Kidney epithelial cell (primary cell): ENCODE measurements around the gene ZNF407. TPM values are rescaled to one million over a fixed set of nuclear protein-coding genes. Genes with fewer than 3 reads are reported as not detected.
"Not testable (repeated sequence)": the region's sequence is repeated elsewhere in the genome, so short reads cannot be mapped to it uniquely, and the experiment has no call there.

ENCODE experiments used
- DNase-seq: peaks from one replicate; pipeline ENCODE4 v3.0.0-alpha.2; 2010; ENCODE audit warnings: low read depth
- H3K27me3 ChIP-seq: 2 replicates; pipeline ENCODE4 v1.6.0; 2011; ENCODE audit warnings: low read length; ENCODE audit not compliant: control insufficient read depth, insufficient read depth
- H3K36me3 ChIP-seq: 2 replicates; pipeline ENCODE4 v1.5.1; 2011; ENCODE audit warnings: low read length; ENCODE audit not compliant: control insufficient read depth, insufficient read depth
- H3K4me3 ChIP-seq: 2 replicates; pipeline ENCODE4 v1.5.1; 2011; ENCODE audit warnings: low read depth, mild to moderate bottlenecking, control low read depth, low read length
- total RNA-seq: library from RNA; depleted of rRNA; stranded (reverse); fragments of >200 nt; gene quantifications from 2 replicates; pipeline ENCODE4 v1.2.3, GENCODE V29; 2015
- TF ChIP-seq, protein P1 (sequence below): IDR thresholded peaks from 2 replicates; pipeline ENCODE4 v1.5.1; 2011; ENCODE audit warnings: mild to moderate bottlenecking, moderate library complexity, low read length, control low read depth, inconsistent platforms; ENCODE audit not compliant: insufficient read depth, poor library complexity, severe bottlenecking

ZNF407 gene
- total RNA-seq, 1 donor from 2014 or later, result 8.2 TPM

DNA sequence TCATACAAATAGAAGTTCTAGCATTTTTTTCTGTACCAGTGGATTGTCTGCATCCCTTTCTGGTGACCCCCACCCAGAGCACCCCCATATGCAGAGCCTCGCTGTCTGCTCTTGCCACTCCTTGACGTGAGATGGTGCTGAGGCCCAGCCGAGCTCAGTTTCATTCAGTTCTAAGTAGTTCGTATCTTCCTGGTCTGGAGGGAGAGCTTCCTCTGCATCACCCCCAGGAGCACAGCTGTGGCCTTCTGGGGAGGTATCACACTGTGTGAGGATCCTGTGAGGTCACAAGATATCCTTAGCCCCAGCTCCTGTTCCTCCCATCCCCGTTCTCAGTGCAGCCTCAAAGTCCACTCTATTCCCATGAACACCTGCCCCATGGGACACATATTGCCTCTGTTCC lies 478.6 kb downstream of the ZNF407 start:
- H3K36me3 ChIP-seq, result no peaks in the 10 kb centered on the region
- H3K4me3 ChIP-seq, result no peak overlapping the region
- TF ChIP-seq, protein P1, sequence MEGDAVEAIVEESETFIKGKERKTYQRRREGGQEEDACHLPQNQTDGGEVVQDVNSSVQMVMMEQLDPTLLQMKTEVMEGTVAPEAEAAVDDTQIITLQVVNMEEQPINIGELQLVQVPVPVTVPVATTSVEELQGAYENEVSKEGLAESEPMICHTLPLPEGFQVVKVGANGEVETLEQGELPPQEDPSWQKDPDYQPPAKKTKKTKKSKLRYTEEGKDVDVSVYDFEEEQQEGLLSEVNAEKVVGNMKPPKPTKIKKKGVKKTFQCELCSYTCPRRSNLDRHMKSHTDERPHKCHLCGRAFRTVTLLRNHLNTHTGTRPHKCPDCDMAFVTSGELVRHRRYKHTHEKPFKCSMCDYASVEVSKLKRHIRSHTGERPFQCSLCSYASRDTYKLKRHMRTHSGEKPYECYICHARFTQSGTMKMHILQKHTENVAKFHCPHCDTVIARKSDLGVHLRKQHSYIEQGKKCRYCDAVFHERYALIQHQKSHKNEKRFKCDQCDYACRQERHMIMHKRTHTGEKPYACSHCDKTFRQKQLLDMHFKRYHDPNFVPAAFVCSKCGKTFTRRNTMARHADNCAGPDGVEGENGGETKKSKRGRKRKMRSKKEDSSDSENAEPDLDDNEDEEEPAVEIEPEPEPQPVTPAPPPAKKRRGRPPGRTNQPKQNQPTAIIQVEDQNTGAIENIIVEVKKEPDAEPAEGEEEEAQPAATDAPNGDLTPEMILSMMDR, result no peak
- H3K27me3 ChIP-seq, result no peaks in the 10 kb centered on the region
- no peak for DNase-seq

DNA sequence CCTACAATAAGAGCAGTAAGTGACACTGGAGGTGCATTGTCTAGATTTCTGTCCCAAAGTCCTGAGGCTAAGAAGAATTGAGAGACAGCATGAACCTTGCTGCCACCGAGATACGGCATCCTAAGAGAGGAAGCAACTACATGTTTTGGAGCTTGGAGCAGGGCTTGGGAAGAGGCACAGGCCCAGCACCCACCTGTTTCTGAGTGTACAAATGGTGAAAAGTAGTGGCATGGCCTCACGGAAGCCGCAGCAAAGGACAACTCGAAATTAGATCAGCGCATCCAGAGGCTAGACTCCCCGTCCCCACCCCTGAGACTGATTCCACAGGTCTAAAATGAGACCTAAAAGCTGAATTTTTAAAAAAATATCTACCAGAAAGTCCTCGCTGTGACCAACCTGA lies 483.8 kb downstream of the ZNF407 start:
- Histone ChIP-seq H3K27me3 (no peaks in the 10 kb centered on the region), H3K4me3 (no peak overlapping the region), H3K36me3 (no peaks in the 10 kb centered on the region)
- TF ChIP-seq, protein P1, result no peak
- no peak for DNase-seq

DNA sequence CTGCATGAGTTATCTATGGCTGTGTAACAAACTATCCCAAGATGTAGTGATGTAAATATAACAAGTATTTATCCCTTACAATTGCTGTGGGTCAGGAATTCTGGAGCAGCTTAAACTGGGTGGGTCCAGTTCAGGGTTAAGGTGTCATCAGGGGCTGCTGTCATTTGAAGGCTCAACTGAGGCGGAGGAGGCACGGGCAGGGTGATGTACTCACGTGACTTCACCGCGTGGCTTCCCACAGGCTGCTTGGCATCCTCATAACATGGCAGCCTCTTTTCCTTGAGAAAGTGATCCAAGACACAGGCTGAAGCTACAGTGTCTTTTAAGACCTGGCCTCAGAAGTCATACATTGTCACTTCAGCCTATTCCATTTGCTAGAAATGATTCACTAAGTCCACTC lies 485.5 kb downstream of the ZNF407 start:
- H3K4me3 ChIP-seq, result no peak overlapping the region
- H3K36me3 ChIP-seq, result no peaks in the 10 kb centered on the region
- no peaks in the 10 kb centered on the region for H3K27me3 ChIP-seq
- TF ChIP-seq, protein P1, result no peak
- no peak for DNase-seq

DNA sequence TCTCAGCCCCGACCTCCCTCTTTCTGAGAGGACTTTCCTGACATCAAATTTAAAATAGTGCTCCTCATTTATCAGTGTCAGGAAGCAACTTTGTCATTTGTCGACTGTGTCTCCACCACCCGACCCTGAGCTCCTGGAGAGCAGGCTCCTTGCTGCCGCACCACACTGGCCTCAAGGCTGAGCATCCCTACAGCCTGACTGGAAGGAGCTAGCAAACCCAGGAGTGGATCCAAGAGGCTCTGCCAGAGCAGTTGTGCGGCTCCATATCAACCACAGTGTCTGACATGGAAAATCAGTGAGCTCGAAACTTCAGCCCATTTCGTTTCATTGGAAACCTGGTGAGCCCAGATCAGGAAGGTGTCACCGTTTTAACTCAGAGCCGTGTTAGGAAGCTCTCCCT lies 486.1 kb downstream of the ZNF407 start:
- Histone ChIP-seq H3K27me3 (no peaks in the 10 kb centered on the region), H3K36me3 (no peaks in the 10 kb centered on the region), H3K4me3 (no peak overlapping the region)
- TF ChIP-seq, protein P1, result no peak
- DNase-seq, result no peak

DNA sequence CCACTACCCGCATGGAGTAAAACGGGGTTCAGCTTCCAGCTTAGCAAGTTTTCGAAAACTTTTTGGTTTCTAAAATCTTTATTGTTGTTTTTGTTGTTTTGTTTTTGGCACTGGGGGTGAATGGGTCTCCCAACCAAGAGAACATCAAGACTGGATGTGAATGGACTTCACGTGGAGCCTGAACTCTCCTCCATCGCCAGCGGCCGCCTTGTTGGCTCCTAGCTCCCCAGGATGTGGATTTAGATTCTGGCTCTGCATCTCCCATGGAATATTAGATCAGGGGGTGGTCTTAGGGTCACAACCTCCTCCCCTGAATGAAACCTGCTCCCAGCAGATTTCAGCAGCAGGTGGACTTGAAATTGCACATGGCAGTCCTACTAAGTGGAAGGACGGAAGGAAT lies 488.0 kb downstream of the ZNF407 start:
- DNase-seq, H3K4me3 ChIP-seq, H3K27me3 ChIP-seq, H3K36me3 ChIP-seq: not testable (repeated sequence)

DNA sequence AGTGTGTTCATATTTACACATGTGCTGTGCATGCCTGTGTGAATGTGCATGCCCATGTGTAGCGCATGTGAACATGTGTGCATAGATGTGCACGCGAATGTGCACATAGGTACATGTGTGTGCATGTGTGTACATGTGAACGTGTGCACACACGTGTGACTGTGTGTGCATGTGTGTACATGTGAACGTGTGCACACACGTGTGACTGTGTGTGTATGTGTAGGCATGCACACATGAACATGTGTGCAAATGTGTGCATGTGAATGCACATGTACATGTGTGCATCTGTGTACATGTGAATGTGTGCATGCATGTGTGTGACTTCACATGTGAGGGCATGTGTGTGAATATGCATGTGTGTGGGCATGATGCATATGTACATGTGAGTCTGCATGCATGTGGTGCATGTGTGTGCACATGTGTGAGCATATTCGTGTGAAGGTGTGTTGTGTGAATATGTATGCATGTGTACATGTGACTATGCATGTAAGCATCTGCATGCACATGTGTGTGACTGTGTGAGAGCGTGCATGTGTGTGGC lies 488.9 kb downstream of the ZNF407 start:
- no peaks in the 10 kb centered on the region for H3K36me3 ChIP-seq
- TF ChIP-seq, protein P1, result no peak
- no peak for DNase-seq
- H3K27me3 ChIP-seq, result no peaks in the 10 kb centered on the region
- no peak overlapping the region for H3K4me3 ChIP-seq
